ENCODE results near the gene EPHA5.

- no peak for TF ChIP-seq CTCF (IDR thresholded peaks at IDR 0.05 in 2 of 3, conservative IDR thresholded peaks at IDR 0.05 in 1 of 3; ENCODE audit: insufficient read depth in 2 of 3, low read depth in 1 of 3, low read length in 3 of 3)
- TF ChIP-seq EZH2 (IDR thresholded peaks at IDR 0.05; ENCODE audit: borderline replicate concordance, low read depth, low read length), result no peak
- no peak for TF ChIP-seq EP300 (IDR thresholded peaks at IDR 0.05; ENCODE audit: low read length)
- TF ChIP-seq BRCA1 (IDR thresholded peaks at IDR 0.05), result no peak
- no peak for TF ChIP-seq BRCA1 (CRISPR knock-in tag; IDR thresholded peaks at IDR 0.05)
- TF ChIP-seq, protein P1, sequence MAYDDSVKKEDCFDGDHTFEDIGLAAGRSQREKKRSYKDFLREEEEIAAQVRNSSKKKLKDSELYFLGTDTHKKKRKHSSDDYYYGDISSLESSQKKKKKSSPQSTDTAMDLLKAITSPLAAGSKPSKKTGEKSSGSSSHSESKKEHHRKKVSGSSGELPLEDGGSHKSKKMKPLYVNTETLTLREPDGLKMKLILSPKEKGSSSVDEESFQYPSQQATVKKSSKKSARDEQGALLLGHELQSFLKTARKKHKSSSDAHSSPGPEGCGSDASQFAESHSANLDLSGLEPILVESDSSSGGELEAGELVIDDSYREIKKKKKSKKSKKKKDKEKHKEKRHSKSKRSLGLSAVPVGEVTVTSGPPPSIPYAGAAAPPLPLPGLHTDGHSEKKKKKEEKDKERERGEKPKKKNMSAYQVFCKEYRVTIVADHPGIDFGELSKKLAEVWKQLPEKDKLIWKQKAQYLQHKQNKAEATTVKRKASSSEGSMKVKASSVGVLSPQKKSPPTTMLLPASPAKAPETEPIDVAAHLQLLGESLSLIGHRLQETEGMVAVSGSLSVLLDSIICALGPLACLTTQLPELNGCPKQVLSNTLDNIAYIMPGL (CRISPR knock-in tag; IDR thresholded peaks at IDR 0.05), result no peak
Measured at GRCh38 chr4:65472531-65472930, 197.8 kb downstream of the EPHA5 start.

All from K562 (cell line).